ENCODE data around the gene INPP4B.

- TF ChIP-seq CTCF (IDR thresholded peaks at IDR 0.05), result no peak
- TF ChIP-seq POLR2A (IDR thresholded peaks at IDR 0.05), result no peak
These were observed 162.6 kb downstream of the INPP4B start for GRCh38 chr4:142683503-142683902.

Measured in Peyer's patch (tissue), 4 donors.